Tibial nerve (tissue), 4 donors: Measurements from ENCODE around the gene DLGAP1. TPM values are rescaled to one million over a fixed set of nuclear protein-coding genes. Genes with fewer than 3 reads are reported as not detected.

ENCODE experiments used
- DNase-seq, 2 donors: peaks; one replicate each; pipeline ENCODE4 v3.0.0-alpha.2; 2019; ENCODE audit warnings: low spot score in 2 of 2
- H3K27ac ChIP-seq, 4 donors: fragments of 200-600 bp; sonication (generic) in 3 of 4; one replicate each; pipeline ENCODE4 v1.5.1; 2017 to 2019; ENCODE audit warnings: mild to moderate bottlenecking in 1 of 4
- H3K27me3 ChIP-seq, 2 donors: fragments of 200-600 bp; sonication (generic) in 1 of 2; one replicate each; pipeline versions ENCODE4 v1.5.1 to v1.6.0; 2017 to 2019
- H3K36me3 ChIP-seq, 3 donors: fragments of 200-600 bp; sonication (generic); one replicate each; pipeline ENCODE4 v1.5.1; 2018 to 2019
- H3K4me1 ChIP-seq, 4 donors: fragments of 200-600 bp; sonication (generic) in 3 of 4; one replicate each; pipeline ENCODE4 v1.5.1; 2017 to 2019
- H3K4me3 ChIP-seq, 4 donors: fragments of 200-600 bp; sonication (generic) in 3 of 4; one replicate each; pipeline ENCODE4 v1.5.1; 2017 to 2019; ENCODE audit warnings: mild to moderate bottlenecking in 1 of 4, moderate library complexity in 1 of 4
- H3K9me3 ChIP-seq, 4 donors: fragments of 200-600 bp; sonication (generic) in 3 of 4; one replicate each; pipeline ENCODE4 v1.5.1; 2017 to 2019
- EP300 ChIP-seq, 2 donors: sonication (generic); formaldehyde crosslinking; IDR thresholded peaks; one replicate each; pipeline ENCODE4 v1.6.1; 2017; ENCODE audit warnings: antibody characterized with exemption in 2 of 2, mild to moderate bottlenecking in 1 of 2
- POLR2A ChIP-seq, 2 donors: fragments of 450-650 bp; IDR thresholded peaks; one replicate each; pipeline ENCODE4 v1.6.1; 2017; ENCODE audit warnings: antibody characterized with exemption in 2 of 2, mild to moderate bottlenecking in 2 of 2, moderate library complexity in 2 of 2
- WGBS, 2 donors: methylation state at CpG; one replicate each; pipeline ENCODE4 v1.1.5; 2018; 5-methylcytosine and 5-hydroxymethylcytosine counted together
- total RNA-seq, 4 donors: library from RNA; depleted of rRNA; stranded (reverse); fragments of >200 nt; gene quantifications; one replicate each; pipeline ENCODE4 v1.1.0, GENCODE V29; 2016
- TF ChIP-seq, protein P1 (sequence below), 5 experiments: fragments of 200-600 bp in 3 of 5; fragments of 450-650 bp in 2 of 5; sonication (generic) in 3 of 5; IDR thresholded peaks; one replicate each; pipeline ENCODE4 v1.5.1; 2016 to 2019; ENCODE audit warnings: antibody characterized with exemption in 5 of 5, mild to moderate bottlenecking in 3 of 5, moderate library complexity in 2 of 5

Gene DLGAP1
- total RNA-seq, 4 donors from 2014 or later: 1.5 to 18.3 (median 2.5) TPM

DNA sequence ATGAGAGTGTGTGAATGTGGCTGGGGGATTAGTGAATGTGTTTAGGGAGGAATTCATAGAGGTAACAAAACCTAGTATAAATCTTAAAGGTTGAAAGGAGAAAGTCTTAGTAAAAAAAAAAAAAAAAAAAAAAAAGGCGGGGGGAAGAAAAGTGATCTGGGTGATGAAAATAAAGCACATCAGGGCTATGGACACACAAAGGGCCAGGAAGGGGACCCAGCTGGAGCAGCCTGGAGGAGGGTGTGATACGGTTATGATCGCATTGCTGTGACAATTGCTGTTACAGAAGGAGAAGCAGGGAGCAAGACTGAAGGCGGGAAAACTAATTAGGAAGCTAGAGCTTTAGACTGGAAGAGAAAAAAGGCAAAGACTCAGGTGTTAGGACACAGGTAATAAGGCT is 85.4 kb downstream of the DLGAP1 start:
- no peak overlapping the region for H3K27ac ChIP-seq
- H3K9me3 ChIP-seq: peaks cover 0 to 2% (median 0%) of the 10 kb centered on the region in 4 donors
- no peaks in the 10 kb centered on the region for H3K4me1 ChIP-seq
- no peaks in the 10 kb centered on the region for H3K36me3 ChIP-seq
- TF ChIP-seq, protein P1, sequence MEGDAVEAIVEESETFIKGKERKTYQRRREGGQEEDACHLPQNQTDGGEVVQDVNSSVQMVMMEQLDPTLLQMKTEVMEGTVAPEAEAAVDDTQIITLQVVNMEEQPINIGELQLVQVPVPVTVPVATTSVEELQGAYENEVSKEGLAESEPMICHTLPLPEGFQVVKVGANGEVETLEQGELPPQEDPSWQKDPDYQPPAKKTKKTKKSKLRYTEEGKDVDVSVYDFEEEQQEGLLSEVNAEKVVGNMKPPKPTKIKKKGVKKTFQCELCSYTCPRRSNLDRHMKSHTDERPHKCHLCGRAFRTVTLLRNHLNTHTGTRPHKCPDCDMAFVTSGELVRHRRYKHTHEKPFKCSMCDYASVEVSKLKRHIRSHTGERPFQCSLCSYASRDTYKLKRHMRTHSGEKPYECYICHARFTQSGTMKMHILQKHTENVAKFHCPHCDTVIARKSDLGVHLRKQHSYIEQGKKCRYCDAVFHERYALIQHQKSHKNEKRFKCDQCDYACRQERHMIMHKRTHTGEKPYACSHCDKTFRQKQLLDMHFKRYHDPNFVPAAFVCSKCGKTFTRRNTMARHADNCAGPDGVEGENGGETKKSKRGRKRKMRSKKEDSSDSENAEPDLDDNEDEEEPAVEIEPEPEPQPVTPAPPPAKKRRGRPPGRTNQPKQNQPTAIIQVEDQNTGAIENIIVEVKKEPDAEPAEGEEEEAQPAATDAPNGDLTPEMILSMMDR (IDR thresholded peaks at IDR 0.05): no peak
- TF ChIP-seq POLR2A (IDR thresholded peaks at IDR 0.05) (no peak), EP300 (IDR thresholded peaks at IDR 0.05) (no peak)
- no peak overlapping the region for H3K4me3 ChIP-seq
- WGBS, 2 donors: 83 to 84% methylated on average over 4 of the region's 4 CpGs
- no peaks in the 10 kb centered on the region for H3K27me3 ChIP-seq
- DNase-seq: no peak

DNA sequence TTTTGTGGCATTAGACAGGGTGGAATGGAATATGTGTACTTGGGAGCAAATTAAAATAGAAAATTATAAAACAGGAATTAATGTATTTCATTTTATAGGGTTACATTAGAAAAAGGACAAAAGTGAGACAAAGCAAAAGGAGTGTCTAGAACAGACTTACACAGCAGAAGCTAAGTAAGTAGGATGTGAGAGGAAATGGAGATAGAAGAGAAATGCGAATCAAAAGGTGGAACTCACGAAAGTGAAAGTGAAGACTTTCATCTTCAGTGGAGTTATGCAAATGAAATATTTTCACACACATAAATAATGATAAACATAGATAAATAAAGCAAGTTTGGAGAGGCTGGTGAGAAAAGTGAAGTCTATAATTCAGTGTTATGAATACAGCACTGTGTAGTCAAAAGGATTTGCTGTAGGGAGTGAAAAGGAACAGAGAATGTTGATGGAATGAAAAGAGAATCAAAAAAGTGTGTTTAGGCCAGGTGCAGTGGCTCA is 94.8 kb downstream of the DLGAP1 start:
- TF ChIP-seq EP300 (IDR thresholded peaks at IDR 0.05) (no peak), POLR2A (IDR thresholded peaks at IDR 0.05) (no peak)
- TF ChIP-seq, protein P1 (IDR thresholded peaks at IDR 0.05): no peak
- no peak for DNase-seq
- Histone ChIP-seq H3K27ac (no peak overlapping the region), H3K27me3 (no peaks in the 10 kb centered on the region), H3K4me3 (no peak overlapping the region), H3K36me3 (no peaks in the 10 kb centered on the region), H3K4me1 (no peaks in the 10 kb centered on the region), H3K9me3 (peaks cover 0 to 12% (median 0%) of the 10 kb centered on the region in 4 donors)
- 88 to 91% methylated on average over 2 of the region's 2 CpGs for WGBS, 2 donors

DNA sequence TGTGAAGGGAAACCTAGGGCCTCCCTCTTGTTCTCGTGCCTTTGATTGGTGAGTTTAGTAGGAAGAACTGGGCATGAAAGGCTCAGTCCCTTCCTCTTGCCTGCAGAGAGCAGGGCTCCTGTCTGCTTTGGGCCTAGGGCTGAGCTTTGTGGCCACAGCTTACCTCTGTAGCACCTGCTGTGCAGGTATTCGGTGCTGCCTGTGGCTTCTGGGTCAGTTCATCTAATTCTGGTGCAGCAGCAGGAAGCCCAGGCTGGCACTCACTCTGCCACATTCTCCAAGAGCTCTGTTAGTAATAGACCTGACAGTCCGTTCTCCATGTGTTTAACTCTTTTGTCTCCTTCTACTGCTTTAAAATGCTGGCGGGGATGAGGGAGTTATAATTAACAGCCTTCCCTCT is 96.5 kb downstream of the DLGAP1 start:
- WGBS, 2 donors: 59 to 69% methylated on average over 4 of the region's 4 CpGs
- no peak for DNase-seq
- Histone ChIP-seq H3K27ac (no peak overlapping the region), H3K27me3 (no peaks in the 10 kb centered on the region), H3K9me3 (peaks cover 0 to 5% (median 0%) of the 10 kb centered on the region in 4 donors), H3K36me3 (no peaks in the 10 kb centered on the region), H3K4me3 (no peak overlapping the region), H3K4me1 (no peaks in the 10 kb centered on the region)
- no peak for TF ChIP-seq POLR2A (IDR thresholded peaks at IDR 0.05)
- no peak for TF ChIP-seq EP300 (IDR thresholded peaks at IDR 0.05)
- TF ChIP-seq, protein P1 (IDR thresholded peaks at IDR 0.05): no peak

DNA sequence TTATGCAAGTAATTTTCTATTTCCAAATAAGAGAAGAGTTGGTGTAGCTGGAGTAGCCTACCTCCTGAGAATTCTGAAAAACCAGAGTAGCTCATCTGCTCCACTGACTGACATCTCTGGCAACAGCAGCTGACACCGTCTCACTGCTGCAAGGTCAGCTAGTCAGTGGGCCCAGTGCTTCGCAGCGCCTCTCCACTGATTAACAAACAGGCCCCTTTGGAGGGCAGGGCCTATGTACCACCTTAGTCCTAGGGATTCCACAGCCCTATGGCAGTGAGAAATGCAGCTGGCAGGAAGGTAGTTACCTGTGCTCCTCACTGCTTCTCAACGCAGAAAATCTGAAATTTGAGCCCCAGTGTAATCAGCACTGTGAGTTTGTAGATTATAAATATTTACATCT is 97.5 kb downstream of the DLGAP1 start:
- no peaks in the 10 kb centered on the region for H3K36me3 ChIP-seq
- TF ChIP-seq, protein P1 (IDR thresholded peaks at IDR 0.05): no peak
- TF ChIP-seq EP300 (IDR thresholded peaks at IDR 0.05) (no peak), POLR2A (IDR thresholded peaks at IDR 0.05) (no peak)
- no peaks in the 10 kb centered on the region for H3K27me3 ChIP-seq
- H3K4me1 ChIP-seq: no peaks in the 10 kb centered on the region
- 70 to 81% methylated on average over 4 of the region's 4 CpGs for WGBS, 2 donors
- no peak overlapping the region for H3K27ac ChIP-seq
- H3K4me3 ChIP-seq: no peak overlapping the region
- no peaks in the 10 kb centered on the region for H3K9me3 ChIP-seq
- no peak for DNase-seq

DNA sequence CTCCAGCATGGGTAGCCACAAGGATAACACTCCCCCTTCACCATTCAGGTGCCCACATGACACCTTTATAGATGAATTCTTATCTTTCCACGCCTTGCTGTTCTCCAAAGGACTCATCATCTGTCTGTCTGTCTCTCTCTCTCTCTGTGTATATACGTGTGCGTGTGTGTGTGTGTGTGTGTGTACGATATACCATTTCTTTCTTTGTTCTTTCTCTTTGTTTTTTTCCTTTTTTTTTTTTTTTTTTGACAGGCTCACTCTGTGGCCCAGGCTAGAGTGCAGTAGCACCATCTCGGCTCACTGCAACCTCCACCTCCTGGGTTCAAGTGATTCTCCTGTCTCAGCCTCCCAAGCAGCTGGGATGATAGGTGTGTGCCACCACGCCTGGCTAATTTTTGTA is 98.2 kb downstream of the DLGAP1 start:
- Histone ChIP-seq H3K4me3 (no peak overlapping the region), H3K27ac (no peak overlapping the region), H3K36me3 (no peaks in the 10 kb centered on the region), H3K4me1 (no peaks in the 10 kb centered on the region), H3K27me3 (no peaks in the 10 kb centered on the region), H3K9me3 (no peaks in the 10 kb centered on the region)
- no peak for DNase-seq
- TF ChIP-seq POLR2A (IDR thresholded peaks at IDR 0.05) (no peak), EP300 (IDR thresholded peaks at IDR 0.05) (no peak)
- TF ChIP-seq, protein P1 (IDR thresholded peaks at IDR 0.05): no peak
- 77 to 82% methylated on average over 6 of the region's 6 CpGs for WGBS, 2 donors
